GM23338 (cell line): ENCODE data around the gene SLC25A26. TPM values are rescaled to one million over a fixed set of nuclear protein-coding genes. Genes with fewer than 3 reads are reported as not detected.

Experiments
- ATAC-seq: fragments of 200-7000 bp; cut with Tn5 transposase; 3 replicates; pipeline ENCODE4 v1.9.1; 2020
- DNase-seq: peaks from one replicate; pipeline ENCODE4 v3.0.0-alpha.2; 2015; ENCODE audit warnings: low spot score
- H2AFZ ChIP-seq: fragments of 200-600 bp; sonication (generic); 2 replicates; pipeline ENCODE4 v1.8.0; 2016; ENCODE audit warnings: antibody characterized with exemption, mild to moderate bottlenecking, moderate library complexity
- H3F3A ChIP-seq: fragments of 200-600 bp; sonication (generic); replicated peaks from 2 replicates; pipeline ENCODE4 v1.8.0; 2017; ENCODE audit warnings: antibody characterized with exemption, mixed run types, low read depth
- H3K27ac ChIP-seq: fragments of 200-600 bp; sonication (generic); 2 replicates; pipeline ENCODE4 v1.6.1; 2016; ENCODE audit warnings: low read depth
- H3K27me3 ChIP-seq: fragments of 200-600 bp; sonication (generic); 2 replicates; pipeline ENCODE4 v1.8.0; 2016; ENCODE audit warnings: mild to moderate bottlenecking, mixed run types, moderate library complexity; ENCODE audit not compliant: insufficient read depth
- H3K36me3 ChIP-seq: fragments of 200-600 bp; sonication (generic); 2 replicates; pipeline ENCODE4 v1.8.0; 2016; ENCODE audit warnings: mild to moderate bottlenecking; ENCODE audit not compliant: insufficient read depth
- H3K4me1 ChIP-seq: fragments of 200-600 bp; sonication (generic); 2 replicates; pipeline ENCODE4 v1.8.0; 2016; ENCODE audit warnings: mild to moderate bottlenecking, moderate library complexity; ENCODE audit not compliant: insufficient read depth
- H3K4me2 ChIP-seq: fragments of 200-600 bp; sonication (generic); 2 replicates; pipeline ENCODE4 v1.7.1; 2017; ENCODE audit warnings: mixed run types
- H3K4me3 ChIP-seq: fragments of 200-600 bp; sonication (generic); 2 replicates; pipeline ENCODE4 v1.6.1; 2016; ENCODE audit warnings: mixed run types
- H3K79me2 ChIP-seq: fragments of 200-600 bp; sonication (generic); replicated peaks from 2 replicates; pipeline ENCODE4 v1.8.0; 2017; ENCODE audit warnings: mild to moderate bottlenecking; ENCODE audit not compliant: insufficient read depth
- H3K9me2 ChIP-seq: fragments of 200-600 bp; sonication (generic); 2 replicates; pipeline ENCODE4 v1.8.0; 2017; ENCODE audit not compliant: insufficient read depth
- H4K20me1 ChIP-seq: fragments of 200-600 bp; sonication (generic); replicated peaks from 2 replicates; pipeline ENCODE4 v1.8.0; 2017; ENCODE audit warnings: mild to moderate bottlenecking; ENCODE audit not compliant: insufficient read depth
- H3K27ac Mint-ChIP-seq: 2 replicates; pipeline ENCODE4 v1.8.0; 2020; ENCODE audit warnings: inconsistent platforms, mild to moderate bottlenecking, moderate library complexity, mixed read lengths
- H3K27me3 Mint-ChIP-seq: 3 replicates; pipeline ENCODE4 v1.8.0; 2022; ENCODE audit warnings: low read depth, mild to moderate bottlenecking, moderate library complexity, mixed read lengths, inconsistent platforms; ENCODE audit not compliant: insufficient read depth, poor library complexity
- H3K36me3 Mint-ChIP-seq: 3 replicates; pipeline ENCODE4 v1.8.0; 2021; ENCODE audit warnings: low read depth, mild to moderate bottlenecking, inconsistent platforms, moderate library complexity, mixed read lengths
- H3K4me1 Mint-ChIP-seq: 3 replicates; pipeline ENCODE4 v1.8.0; 2020; ENCODE audit warnings: mild to moderate bottlenecking, inconsistent platforms, mixed read lengths
- H3K4me3 Mint-ChIP-seq: 3 replicates; pipeline ENCODE4 v1.8.0; 2021; ENCODE audit warnings: moderate library complexity, mild to moderate bottlenecking, inconsistent platforms, mixed read lengths
- H3K9me3 Mint-ChIP-seq: 3 replicates; pipeline ENCODE4 v1.8.0; 2020; ENCODE audit warnings: moderate library complexity, mild to moderate bottlenecking, inconsistent platforms, mixed read lengths
- CREB1 ChIP-seq: fragments of 250-450 bp; sonication (Bioruptor Pico); IDR thresholded peaks from 2 replicates; pipeline ENCODE4 v1.5.0; 2020; ENCODE audit warnings: low read depth, mild to moderate bottlenecking, moderate library complexity
- EZH2 ChIP-seq: fragments of 200-600 bp; sonication (generic); IDR thresholded peaks from one replicate; pipeline ENCODE4 v1.8.0; 2017; ENCODE audit warnings: antibody characterized with exemption, mild to moderate bottlenecking, low read depth; ENCODE audit not compliant: unreplicated experiment
- EZH2phosphoT487 ChIP-seq: fragments of 200-600 bp; sonication (generic); IDR thresholded peaks from one replicate; pipeline ENCODE4 v1.8.1; 2018; ENCODE audit warnings: antibody characterized with exemption; ENCODE audit not compliant: unreplicated experiment
- JUNB ChIP-seq: IDR thresholded peaks from one replicate; pipeline ENCODE4 v1.6.1; 2016; ENCODE audit warnings: antibody characterized with exemption; ENCODE audit not compliant: unreplicated experiment
- NANOG ChIP-seq: IDR thresholded peaks from 2 replicates; pipeline ENCODE4 v1.6.1; 2016; ENCODE audit warnings: antibody characterized with exemption, borderline replicate concordance
- POLR2AphosphoS5 ChIP-seq: IDR thresholded peaks from 2 replicates; pipeline ENCODE4 v1.6.1; 2016; ENCODE audit warnings: antibody characterized with exemption, low read depth
- ZNF331 ChIP-seq: fragments of 250-450 bp; sonication (Bioruptor Pico); IDR thresholded peaks from 2 replicates; pipeline ENCODE4 v1.5.0; 2020; ENCODE audit warnings: low read depth, mild to moderate bottlenecking, moderate library complexity
- polyA plus RNA-seq: library from polyadenylated mRNA; unstranded; fragments of >200 nt; fragmentation: Nextera tagmentation; extraction: Ambion mirVana; gene quantifications from 2 replicates; pipeline ENCODE4 v1.2.1, GENCODE V29; 2016
- total RNA-seq: library from RNA; depleted of rRNA; stranded (reverse); fragments of >200 nt; shearing (Covaris generic); gene quantifications from 2 replicates; pipeline ENCODE4 v1.2.3, GENCODE V29; 2014
- TF ChIP-seq, protein P1 (sequence below): IDR thresholded peaks from 2 replicates; pipeline ENCODE4 v1.6.1; 2016; ENCODE audit warnings: antibody characterized with exemption
- TF ChIP-seq, protein P2 (sequence below): IDR thresholded peaks from one replicate; pipeline ENCODE4 v1.6.1; 2018; ENCODE audit warnings: antibody characterized with exemption; ENCODE audit not compliant: unreplicated experiment
- TF ChIP-seq, protein P3 (sequence below), 2 experiments: fragments of 200-600 bp in 1 of 2; sonication (generic) in 1 of 2; conservative IDR thresholded peaks; 2 replicates each; pipeline versions ENCODE4 v1.5.1 to v1.6.1; 2016 to 2017; ENCODE audit warnings: antibody characterized with exemption in 2 of 2, low read depth in 2 of 2, mild to moderate bottlenecking in 2 of 2, moderate library complexity in 1 of 2

Gene SLC25A26
- total and polyA plus RNA-seq, 2 experiments from 2014 or later: 24.8 to 40.2 TPM

DNA sequence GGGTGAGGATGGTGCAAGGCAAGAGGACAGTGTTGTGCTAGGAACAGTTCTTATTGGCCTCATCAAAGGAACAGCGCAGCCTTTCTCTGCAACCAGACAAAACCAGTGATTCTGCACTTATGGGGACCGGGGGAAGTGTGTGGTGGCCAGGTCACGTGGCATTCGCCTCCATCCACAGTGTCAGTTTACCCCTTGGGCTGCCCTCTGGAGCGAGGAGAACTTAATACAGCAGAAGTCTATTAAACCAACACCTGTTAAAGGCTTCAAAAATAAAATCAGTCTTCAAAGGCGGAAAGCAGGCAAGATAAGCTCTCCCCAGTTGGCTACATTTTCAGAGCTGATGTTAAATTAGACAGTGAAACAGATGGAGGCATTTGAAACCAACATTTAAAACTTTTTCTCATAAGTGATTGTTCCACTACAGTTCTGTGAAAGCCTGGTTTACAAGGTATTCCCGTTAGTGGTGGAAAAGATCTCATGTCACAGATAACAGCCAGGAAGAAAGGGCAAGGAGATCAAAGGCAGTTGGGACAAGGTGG is 204.8 kb downstream of the SLC25A26 start:
- no peak overlapping the region for H2AFZ ChIP-seq
- peaks cover 100% of the 10 kb centered on the region for H3K79me2 ChIP-seq
- DNase-seq (no peak), ATAC-seq (no peak)
- no peak overlapping the region for H3K4me2 ChIP-seq
- H3K36me3 Mint-ChIP-seq: peaks cover 74% of the 10 kb centered on the region
- no peaks in the 10 kb centered on the region for H3K27me3 ChIP-seq
- H3K9me2 ChIP-seq: no peaks in the 10 kb centered on the region; the same call in 1 of the 2 replicates
- H4K20me1 ChIP-seq: peaks cover 30% of the 10 kb centered on the region
- no peak overlapping the region for H3K27ac ChIP-seq
- peaks cover 6% of the 10 kb centered on the region for H3K27me3 Mint-ChIP-seq
- peaks cover 36% of the 10 kb centered on the region for H3K9me3 Mint-ChIP-seq
- TF ChIP-seq, protein P1, sequence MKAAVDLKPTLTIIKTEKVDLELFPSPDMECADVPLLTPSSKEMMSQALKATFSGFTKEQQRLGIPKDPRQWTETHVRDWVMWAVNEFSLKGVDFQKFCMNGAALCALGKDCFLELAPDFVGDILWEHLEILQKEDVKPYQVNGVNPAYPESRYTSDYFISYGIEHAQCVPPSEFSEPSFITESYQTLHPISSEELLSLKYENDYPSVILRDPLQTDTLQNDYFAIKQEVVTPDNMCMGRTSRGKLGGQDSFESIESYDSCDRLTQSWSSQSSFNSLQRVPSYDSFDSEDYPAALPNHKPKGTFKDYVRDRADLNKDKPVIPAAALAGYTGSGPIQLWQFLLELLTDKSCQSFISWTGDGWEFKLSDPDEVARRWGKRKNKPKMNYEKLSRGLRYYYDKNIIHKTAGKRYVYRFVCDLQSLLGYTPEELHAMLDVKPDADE: no peak
- no peak for TF ChIP-seq CREB1 (CRISPR knock-in tag)
- TF ChIP-seq NANOG: no peak
- no peak for TF ChIP-seq EZH2
- no peak for TF ChIP-seq JUNB
- no peak overlapping the region for H3K4me3 ChIP-seq
- H3K4me3 Mint-ChIP-seq: no peak overlapping the region
- H3K36me3 ChIP-seq: peaks cover 24% of the 10 kb centered on the region
- peaks cover 31% of the 10 kb centered on the region for H3K4me1 ChIP-seq
- H3K27ac Mint-ChIP-seq: no peak overlapping the region
- H3K4me1 Mint-ChIP-seq: peaks cover 54% of the 10 kb centered on the region
- no peaks in the 10 kb centered on the region for H3F3A ChIP-seq

DNA sequence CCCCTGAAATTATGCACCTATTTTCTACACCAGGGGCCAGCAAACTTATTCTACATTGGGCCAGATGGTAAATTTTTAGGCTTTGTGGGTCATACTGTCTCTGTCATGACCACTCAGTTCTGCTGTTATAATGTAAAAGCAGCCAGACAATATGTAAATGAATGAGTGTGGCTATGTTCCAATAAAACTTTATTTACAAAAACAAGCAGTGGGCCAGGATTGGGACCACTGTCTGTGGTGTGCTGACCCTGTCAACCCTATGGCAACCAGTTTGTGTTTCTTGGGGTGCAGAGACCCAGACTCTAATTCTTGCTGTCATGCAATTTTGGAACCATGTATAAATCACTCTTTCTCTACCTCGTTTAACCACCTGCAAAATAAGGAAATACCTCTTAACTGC is 205.3 kb downstream of the SLC25A26 start:
- Histone ChIP-seq H3K27ac (no peak overlapping the region), H3K79me2 (peaks cover 100% of the 10 kb centered on the region), H3K4me3 (no peak overlapping the region), H3K36me3 (peaks cover 24% of the 10 kb centered on the region), H4K20me1 (peaks cover 35% of the 10 kb centered on the region), H3F3A (no peaks in the 10 kb centered on the region), H2AFZ (no peak overlapping the region), H3K4me2 (no peak overlapping the region), H3K4me1 (peaks cover 36% of the 10 kb centered on the region), H3K27me3 (no peaks in the 10 kb centered on the region), H3K9me2 (no peaks in the 10 kb centered on the region; the same call in 1 of the 2 replicates)
- peaks cover 74% of the 10 kb centered on the region for H3K36me3 Mint-ChIP-seq
- peaks cover 11% of the 10 kb centered on the region for H3K27me3 Mint-ChIP-seq
- DNase-seq (no peak), ATAC-seq (no peak)
- no peak overlapping the region for H3K4me3 Mint-ChIP-seq
- peaks cover 31% of the 10 kb centered on the region for H3K9me3 Mint-ChIP-seq
- H3K4me1 Mint-ChIP-seq: peaks cover 59% of the 10 kb centered on the region
- no peak overlapping the region for H3K27ac Mint-ChIP-seq
- no peak for TF ChIP-seq JUNB
- no peak for TF ChIP-seq EZH2
- no peak for TF ChIP-seq POLR2AphosphoS5
- TF ChIP-seq, protein P2, sequence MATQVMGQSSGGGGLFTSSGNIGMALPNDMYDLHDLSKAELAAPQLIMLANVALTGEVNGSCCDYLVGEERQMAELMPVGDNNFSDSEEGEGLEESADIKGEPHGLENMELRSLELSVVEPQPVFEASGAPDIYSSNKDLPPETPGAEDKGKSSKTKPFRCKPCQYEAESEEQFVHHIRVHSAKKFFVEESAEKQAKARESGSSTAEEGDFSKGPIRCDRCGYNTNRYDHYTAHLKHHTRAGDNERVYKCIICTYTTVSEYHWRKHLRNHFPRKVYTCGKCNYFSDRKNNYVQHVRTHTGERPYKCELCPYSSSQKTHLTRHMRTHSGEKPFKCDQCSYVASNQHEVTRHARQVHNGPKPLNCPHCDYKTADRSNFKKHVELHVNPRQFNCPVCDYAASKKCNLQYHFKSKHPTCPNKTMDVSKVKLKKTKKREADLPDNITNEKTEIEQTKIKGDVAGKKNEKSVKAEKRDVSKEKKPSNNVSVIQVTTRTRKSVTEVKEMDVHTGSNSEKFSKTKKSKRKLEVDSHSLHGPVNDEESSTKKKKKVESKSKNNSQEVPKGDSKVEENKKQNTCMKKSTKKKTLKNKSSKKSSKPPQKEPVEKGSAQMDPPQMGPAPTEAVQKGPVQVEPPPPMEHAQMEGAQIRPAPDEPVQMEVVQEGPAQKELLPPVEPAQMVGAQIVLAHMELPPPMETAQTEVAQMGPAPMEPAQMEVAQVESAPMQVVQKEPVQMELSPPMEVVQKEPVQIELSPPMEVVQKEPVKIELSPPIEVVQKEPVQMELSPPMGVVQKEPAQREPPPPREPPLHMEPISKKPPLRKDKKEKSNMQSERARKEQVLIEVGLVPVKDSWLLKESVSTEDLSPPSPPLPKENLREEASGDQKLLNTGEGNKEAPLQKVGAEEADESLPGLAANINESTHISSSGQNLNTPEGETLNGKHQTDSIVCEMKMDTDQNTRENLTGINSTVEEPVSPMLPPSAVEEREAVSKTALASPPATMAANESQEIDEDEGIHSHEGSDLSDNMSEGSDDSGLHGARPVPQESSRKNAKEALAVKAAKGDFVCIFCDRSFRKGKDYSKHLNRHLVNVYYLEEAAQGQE: no peak
- no peak for TF ChIP-seq NANOG
- TF ChIP-seq, protein P1: no peak
- TF ChIP-seq EZH2phosphoT487: no peak
- TF ChIP-seq ZNF331 (CRISPR knock-in tag): no peak
- TF ChIP-seq, protein P3, sequence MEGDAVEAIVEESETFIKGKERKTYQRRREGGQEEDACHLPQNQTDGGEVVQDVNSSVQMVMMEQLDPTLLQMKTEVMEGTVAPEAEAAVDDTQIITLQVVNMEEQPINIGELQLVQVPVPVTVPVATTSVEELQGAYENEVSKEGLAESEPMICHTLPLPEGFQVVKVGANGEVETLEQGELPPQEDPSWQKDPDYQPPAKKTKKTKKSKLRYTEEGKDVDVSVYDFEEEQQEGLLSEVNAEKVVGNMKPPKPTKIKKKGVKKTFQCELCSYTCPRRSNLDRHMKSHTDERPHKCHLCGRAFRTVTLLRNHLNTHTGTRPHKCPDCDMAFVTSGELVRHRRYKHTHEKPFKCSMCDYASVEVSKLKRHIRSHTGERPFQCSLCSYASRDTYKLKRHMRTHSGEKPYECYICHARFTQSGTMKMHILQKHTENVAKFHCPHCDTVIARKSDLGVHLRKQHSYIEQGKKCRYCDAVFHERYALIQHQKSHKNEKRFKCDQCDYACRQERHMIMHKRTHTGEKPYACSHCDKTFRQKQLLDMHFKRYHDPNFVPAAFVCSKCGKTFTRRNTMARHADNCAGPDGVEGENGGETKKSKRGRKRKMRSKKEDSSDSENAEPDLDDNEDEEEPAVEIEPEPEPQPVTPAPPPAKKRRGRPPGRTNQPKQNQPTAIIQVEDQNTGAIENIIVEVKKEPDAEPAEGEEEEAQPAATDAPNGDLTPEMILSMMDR (conservative IDR thresholded peaks at IDR 0.05; ENCODE audit: low read depth in 2 of 2): no peak
